HTR-8/SVneo (cell line): ENCODE results near the gene DIPK2B.

Experiments
- DNase-seq: peaks from one replicate; pipeline ENCODE4 v3.0.0; 2011; ENCODE audit warnings: low spot score, mixed read lengths; ENCODE audit not compliant: insufficient read length
- FAIRE-seq: peaks from 2 replicates; lab custom pipeline; 2011; peaks lifted over from hg19 to GRCh38; lab: Jason Lieb, UNC

DIPK2B gene

GRCh38 chrX:45200741-45201234, at the start of gene DIPK2B:
Gene DIPK2B, minus strand, starts transcription at chrX:45200876. Its CDS starts 50 bp downstream, at chrX:45200826.
- DNase-seq, result no peak
- no peak for FAIRE-seq

GRCh38 chrX:45240301-45240700, 39.6 kb upstream of the DIPK2B start:
- FAIRE-seq (no peak), DNase-seq (no peak)

GRCh38 chrX:45238489-45238888, 37.8 kb upstream of the DIPK2B start:
- FAIRE-seq, result no peak
- DNase-seq, result no peak

GRCh38 chrX:45233531-45233930, 32.9 kb upstream of the DIPK2B start:
- FAIRE-seq, result no peak
- DNase-seq, result no peak

GRCh38 chrX:45232139-45232538, 31.5 kb upstream of the DIPK2B start:
- no peak for FAIRE-seq
- DNase-seq, result no peak

GRCh38 chrX:45230410-45230809, 29.7 kb upstream of the DIPK2B start:
- no peak for FAIRE-seq
- DNase-seq, result no peak

- FAIRE-seq, result no peak
- no peak for DNase-seq
Observed at GRCh38 chrX:45229348-45229747, 28.7 kb upstream of the DIPK2B start.

GRCh38 chrX:45228126-45228525, 27.4 kb upstream of the DIPK2B start:
- FAIRE-seq, result no peak

GRCh38 chrX:45208121-45208856, 7.6 kb upstream of the DIPK2B start:
- no peak for FAIRE-seq
- DNase-seq, result no peak

More at GRCh38 chrX:45228126-45228525, 27.4 kb upstream of the DIPK2B start:
- no peak for DNase-seq

- FAIRE-seq, result no peak
- DNase-seq, result no peak
Observed at GRCh38 chrX:45202171-45202570, 1.5 kb upstream of the DIPK2B start.

- FAIRE-seq, result no peak
- no peak for DNase-seq
Observed at GRCh38 chrX:45198706-45199105, 2.0 kb downstream of the DIPK2B start.

GRCh38 chrX:45198301-45198700, 2.4 kb downstream of the DIPK2B start:
- no peak for FAIRE-seq
- DNase-seq, result no peak

- DNase-seq, result no peak
- no peak for FAIRE-seq
Observed at GRCh38 chrX:45196701-45197100, 4.0 kb downstream of the DIPK2B start.

GRCh38 chrX:45191820-45192409, 8.8 kb downstream of the DIPK2B start:
- DNase-seq, result no peak
- FAIRE-seq, result no peak

- FAIRE-seq, result no peak
- DNase-seq, result no peak
Observed at GRCh38 chrX:45191383-45191782, 9.3 kb downstream of the DIPK2B start.

GRCh38 chrX:45187731-45188130, 12.9 kb downstream of the DIPK2B start:
- DNase-seq, result no peak

GRCh38 chrX:45186643-45187026, 14.0 kb downstream of the DIPK2B start:
- DNase-seq (no peak), FAIRE-seq (no peak)

More at GRCh38 chrX:45187731-45188130, 12.9 kb downstream of the DIPK2B start:
- FAIRE-seq, result no peak

GRCh38 chrX:45184211-45184610, 16.5 kb downstream of the DIPK2B start:
- DNase-seq (no peak), FAIRE-seq (no peak)

- DNase-seq, result peak; percentile 19
- no peak for FAIRE-seq
Observed at GRCh38 chrX:45172890-45173289, 27.8 kb downstream of the DIPK2B start.

- DNase-seq (no peak), FAIRE-seq (no peak)
Observed at GRCh38 chrX:45166781-45167180, 33.9 kb downstream of the DIPK2B start.

GRCh38 chrX:45165726-45166125, 35.0 kb downstream of the DIPK2B start:
- FAIRE-seq (no peak), DNase-seq (no peak)

- no peak for DNase-seq
- no peak for FAIRE-seq
Observed at GRCh38 chrX:45164995-45165394, 35.7 kb downstream of the DIPK2B start.
